HAP-1 (cell line): Measurements from ENCODE around the gene PGAP3.

Experiments used
- DNase-seq, 2 experiments: peaks; one replicate each; pipeline ENCODE4 v3.0.0-alpha.2; 2016 to 2020; ENCODE audit warnings: low spot score in 2 of 2
- H3K27me3 ChIP-seq: fragments of 250-450 bp; sonication (Bioruptor Pico); 2 replicates; pipeline ENCODE4 v1.5.1; 2020; ENCODE audit warnings: low read depth, mild to moderate bottlenecking, moderate library complexity
- H3K36me3 ChIP-seq: fragments of 250-450 bp; sonication (Bioruptor Pico); replicated peaks from 2 replicates; pipeline ENCODE4 v1.5.1; 2020; ENCODE audit warnings: mild to moderate bottlenecking
- H3K4me1 ChIP-seq: fragments of 250-450 bp; sonication (Bioruptor Pico); 2 replicates; pipeline ENCODE4 v1.5.1; 2020; ENCODE audit warnings: mild to moderate bottlenecking
- H3K4me3 ChIP-seq: fragments of 250-450 bp; sonication (Bioruptor Pico); 2 replicates; pipeline ENCODE4 v1.5.1; 2020; ENCODE audit warnings: mild to moderate bottlenecking, moderate library complexity
- H3K9me3 ChIP-seq: fragments of 250-450 bp; sonication (Bioruptor Pico); 2 replicates; pipeline ENCODE4 v1.5.1; 2020; ENCODE audit warnings: mild to moderate bottlenecking, moderate library complexity
- in situ Hi-C: fragments of 300-500 bp; cut with MboI; formaldehyde crosslinking; loops from 3 replicates; pipeline ENCODE4 v1.14.3; 2020; ENCODE audit warnings: low sequenced_read_pairs, inconsistent platforms, mixed read lengths

Gene PGAP3

GRCh38 chr17:39659279-39660010 lies 28.4 kb downstream of the PGAP3 start:
- Histone ChIP-seq H3K4me3 (no peak overlapping the region), H3K4me1 (no peaks in the 10 kb centered on the region)
- DNase-seq: no peak

GRCh38 chr17:39658760-39659159 lies 29.1 kb downstream of the PGAP3 start:
- Histone ChIP-seq H3K27me3 (no peaks in the 10 kb centered on the region), H3K4me1 (peaks cover under 1% of the 10 kb centered on the region; the same call in 1 of the 2 replicates), H3K4me3 (no peak overlapping the region), H3K9me3 (no peaks in the 10 kb centered on the region), H3K36me3 (no peaks in the 10 kb centered on the region; the same call in 1 of the 2 replicates)
- in situ Hi-C loops: no loop called here
- no peak for DNase-seq

More at GRCh38 chr17:39659279-39660010, 28.4 kb downstream of the PGAP3 start:
- in situ Hi-C loops: no loop called here
- no peaks in the 10 kb centered on the region for H3K36me3 ChIP-seq
- no peaks in the 10 kb centered on the region for H3K9me3 ChIP-seq
- no peaks in the 10 kb centered on the region for H3K27me3 ChIP-seq

GRCh38 chr17:39658346-39658745 lies 29.5 kb downstream of the PGAP3 start:
- in situ Hi-C loops: no loop called here
- DNase-seq: no peak
- no peaks in the 10 kb centered on the region for H3K27me3 ChIP-seq
- H3K4me1 ChIP-seq: peaks cover 4% of the 10 kb centered on the region; the same call in 1 of the 2 replicates
- H3K9me3 ChIP-seq: no peaks in the 10 kb centered on the region
- H3K4me3 ChIP-seq: no peak overlapping the region
- H3K36me3 ChIP-seq: no peaks in the 10 kb centered on the region; the same call in 1 of the 2 replicates

GRCh38 chr17:39655105-39655504 lies 32.8 kb downstream of the PGAP3 start:
- no peaks in the 10 kb centered on the region; the same call in 1 of the 2 replicates for H3K36me3 ChIP-seq
- DNase-seq: no peak
- in situ Hi-C loops: no loop called here
- peaks cover 16% of the 10 kb centered on the region; the same call in 1 of the 2 replicates for H3K4me1 ChIP-seq
- H3K27me3 ChIP-seq: no peaks in the 10 kb centered on the region
- H3K4me3 ChIP-seq: no peak overlapping the region
- no peaks in the 10 kb centered on the region for H3K9me3 ChIP-seq

GRCh38 chr17:39653662-39654331 lies 34.1 kb downstream of the PGAP3 start:
- in situ Hi-C loops: no loop called here
- H3K9me3 ChIP-seq: no peaks in the 10 kb centered on the region
- peak; percentile 38 to 89 for DNase-seq
- no peak overlapping the region for H3K4me3 ChIP-seq
- H3K27me3 ChIP-seq: no peaks in the 10 kb centered on the region
- no peaks in the 10 kb centered on the region; the same call in 1 of the 2 replicates for H3K36me3 ChIP-seq
- H3K4me1 ChIP-seq: peaks cover 16% of the 10 kb centered on the region; the same call in 1 of the 2 replicates

GRCh38 chr17:39653316-39653661 lies 34.6 kb downstream of the PGAP3 start:
- H3K9me3 ChIP-seq: no peaks in the 10 kb centered on the region
- H3K4me1 ChIP-seq: peaks cover 16% of the 10 kb centered on the region; the same call in 1 of the 2 replicates
- no peak for DNase-seq
- H3K27me3 ChIP-seq: no peaks in the 10 kb centered on the region
- no peak overlapping the region for H3K4me3 ChIP-seq
- in situ Hi-C loops: no loop called here
- H3K36me3 ChIP-seq: no peaks in the 10 kb centered on the region; the same call in 1 of the 2 replicates

GRCh38 chr17:39652587-39653315 lies 35.1 kb downstream of the PGAP3 start:
- in situ Hi-C loops: no loop called here
- H3K4me1 ChIP-seq: peaks cover 16% of the 10 kb centered on the region; the same call in 1 of the 2 replicates
- peak; percentile 72 to 78 for DNase-seq

GRCh38 chr17:39651923-39652586 lies 35.8 kb downstream of the PGAP3 start:
- H3K4me3 ChIP-seq: no peak overlapping the region
- in situ Hi-C loops: no loop called here
- H3K36me3 ChIP-seq: no peaks in the 10 kb centered on the region; the same call in 1 of the 2 replicates
- H3K4me1 ChIP-seq: peaks cover 16% of the 10 kb centered on the region; the same call in 1 of the 2 replicates
- H3K27me3 ChIP-seq: no peaks in the 10 kb centered on the region
- DNase-seq: no peak
- H3K9me3 ChIP-seq: no peaks in the 10 kb centered on the region

More at GRCh38 chr17:39652587-39653315, 35.1 kb downstream of the PGAP3 start:
- no peaks in the 10 kb centered on the region; the same call in 1 of the 2 replicates for H3K36me3 ChIP-seq
- no peak overlapping the region for H3K4me3 ChIP-seq
- H3K27me3 ChIP-seq: no peaks in the 10 kb centered on the region
- H3K9me3 ChIP-seq: no peaks in the 10 kb centered on the region

GRCh38 chr17:39650121-39650579 lies 37.7 kb downstream of the PGAP3 start:
- H3K36me3 ChIP-seq: no peaks in the 10 kb centered on the region; the same call in 1 of the 2 replicates
- H3K4me3 ChIP-seq: no peak overlapping the region
- H3K9me3 ChIP-seq: no peaks in the 10 kb centered on the region
- peaks cover 16% of the 10 kb centered on the region; the same call in 1 of the 2 replicates for H3K4me1 ChIP-seq
- no peaks in the 10 kb centered on the region for H3K27me3 ChIP-seq
- DNase-seq: no peak
- in situ Hi-C loops: no loop called here

GRCh38 chr17:39648616-39649366 lies 39.1 kb downstream of the PGAP3 start:
- Histone ChIP-seq H3K36me3 (no peaks in the 10 kb centered on the region; the same call in 1 of the 2 replicates), H3K4me1 (peaks cover 16% of the 10 kb centered on the region; the same call in 1 of the 2 replicates), H3K27me3 (no peaks in the 10 kb centered on the region), H3K4me3 (no peak overlapping the region), H3K9me3 (no peaks in the 10 kb centered on the region)
- DNase-seq: no peak
- in situ Hi-C loops: no loop called here

GRCh38 chr17:39647256-39647655 lies 40.6 kb downstream of the PGAP3 start:
- in situ Hi-C loops: no loop called here
- no peaks in the 10 kb centered on the region for H3K27me3 ChIP-seq
- no peaks in the 10 kb centered on the region for H3K36me3 ChIP-seq
- no peak for DNase-seq
- H3K9me3 ChIP-seq: no peaks in the 10 kb centered on the region
- H3K4me3 ChIP-seq: no peak overlapping the region
- peaks cover under 1% of the 10 kb centered on the region; the same call in 1 of the 2 replicates for H3K4me1 ChIP-seq

GRCh38 chr17:39643271-39643670 lies 44.6 kb downstream of the PGAP3 start:
- Histone ChIP-seq H3K4me1 (peaks cover under 1% of the 10 kb centered on the region; the same call in 1 of the 2 replicates), H3K9me3 (no peaks in the 10 kb centered on the region), H3K27me3 (no peaks in the 10 kb centered on the region), H3K36me3 (no peaks in the 10 kb centered on the region), H3K4me3 (no peak overlapping the region)
- in situ Hi-C loops: no loop called here
- DNase-seq: no peak
